IMR-90 (cell line): ENCODE results near the gene APOA4. TPM values are rescaled to one million over a fixed set of nuclear protein-coding genes. Genes with fewer than 3 reads are reported as not detected.

Source experiments
- ATAC-seq: fragments of 200-7000 bp; cut with Tn5 transposase; 2 replicates; pipeline ENCODE4 v1.9.1; 2020; ENCODE audit warnings: low read depth, mild to moderate bottlenecking, moderate library complexity
- BruUV-seq: library from RNA; stranded (reverse); fragments of 400-500 nt; replicated peaks from 2 replicates; lab custom pipeline; 2021; lab: Mats Ljungman, UMichigan
- CTCF ChIA-PET: fragments of 300-600 bp; formaldehyde crosslinking; extraction: SDS; loops from one replicate; lab custom pipeline; 2021; ENCODE audit warnings: antibody characterized with exemption; lab: Yijun Ruan, JAX
- POLR2A ChIA-PET: fragments of 300-600 bp; sonication (Branson Sonifier 250); formaldehyde crosslinking; loops from one replicate; lab custom pipeline; 2022; ENCODE audit warnings: antibody characterized with exemption; ENCODE audit not compliant: unreplicated experiment; lab: Charles Lee
- DNase-seq: peaks from one replicate; pipeline ENCODE4 v3.0.0; 2013
- H2AFZ ChIP-seq: replicated peaks from 2 replicates; pipeline ENCODE3; 2013; ENCODE audit warnings: low read length, mild to moderate bottlenecking; ENCODE audit not compliant: poor library complexity
- H2AK5ac ChIP-seq: 2 replicates; pipeline ENCODE4 v1.6.1; 2013; ENCODE audit warnings: low read depth, low read length, inconsistent platforms
- H2AK9ac ChIP-seq: replicated peaks from 2 replicates; pipeline ENCODE3; 2013; ENCODE audit warnings: mild to moderate bottlenecking, low read depth, low read length, moderate library complexity; ENCODE audit not compliant: poor library complexity
- H2BK120ac ChIP-seq: 2 replicates; pipeline ENCODE4 v1.6.1; 2013; ENCODE audit warnings: low read depth, low read length, inconsistent platforms
- H2BK15ac ChIP-seq: 3 replicates; pipeline ENCODE4 v1.6.1; 2013; ENCODE audit warnings: low read depth, low read length, inconsistent platforms
- H2BK20ac ChIP-seq: 2 replicates; pipeline ENCODE4 v1.6.1; 2013; ENCODE audit warnings: low read depth, mild to moderate bottlenecking, inconsistent platforms, low read length, moderate library complexity
- H2BK5ac ChIP-seq: 2 replicates; pipeline ENCODE4 v1.6.1; 2013; ENCODE audit warnings: mild to moderate bottlenecking, low read depth, low read length, inconsistent platforms; ENCODE audit not compliant: poor library complexity, severe bottlenecking
- H3K14ac ChIP-seq: replicated peaks from 2 replicates; pipeline ENCODE4 v1.6.1; 2013; ENCODE audit warnings: low read depth, low read length, inconsistent platforms
- H3K18ac ChIP-seq: 2 replicates; pipeline ENCODE4 v1.6.1; 2013; ENCODE audit warnings: low read depth, low read length, control low read depth
- H3K23ac ChIP-seq: 2 replicates; pipeline ENCODE4 v1.6.1; 2013; ENCODE audit warnings: low read depth, low read length, inconsistent platforms
- H3K27ac ChIP-seq: 2 replicates; pipeline ENCODE4 v1.5.1; 2013; ENCODE audit warnings: mild to moderate bottlenecking, control low read depth, low read length; ENCODE audit not compliant: insufficient read depth
- H3K27me3 ChIP-seq: 2 replicates; pipeline ENCODE4 v1.6.1; 2013; ENCODE audit warnings: low read length; ENCODE audit not compliant: control insufficient read depth, insufficient read depth
- H3K36me3 ChIP-seq: 2 replicates; pipeline ENCODE4 v1.6.1; 2013; ENCODE audit warnings: low read length, mixed read lengths; ENCODE audit not compliant: control insufficient read depth, insufficient read depth
- H3K4ac ChIP-seq: 2 replicates; pipeline ENCODE4 v1.6.1; 2013; ENCODE audit warnings: low read depth, low read length, inconsistent platforms
- H3K4me1 ChIP-seq: 2 replicates; pipeline ENCODE4 v1.6.1; 2013; ENCODE audit warnings: low read length, mixed read lengths; ENCODE audit not compliant: control insufficient read depth, insufficient read depth
- H3K4me2 ChIP-seq: 2 replicates; pipeline ENCODE4 v1.6.1; 2013; ENCODE audit warnings: low read depth, mild to moderate bottlenecking, control low read depth, low read length, moderate library complexity
- H3K4me3 ChIP-seq: 2 replicates; pipeline ENCODE4 v1.5.1; 2013; ENCODE audit warnings: low read depth, mild to moderate bottlenecking, control low read depth, low read length, moderate library complexity; ENCODE audit not compliant: insufficient read depth
- H3K56ac ChIP-seq: 2 replicates; pipeline ENCODE4 v1.6.1; 2013; ENCODE audit warnings: low read length, inconsistent platforms; ENCODE audit not compliant: insufficient read depth; ENCODE audit errors: extremely low read depth
- H3K79me1 ChIP-seq, 2 experiments: 2 replicates each; pipeline ENCODE4 v1.6.1; 2013; ENCODE audit warnings: low read length in 2 of 2, inconsistent platforms in 1 of 2, low read depth in 1 of 2
- H3K9ac ChIP-seq: 2 replicates; pipeline ENCODE4 v1.6.1; 2013; ENCODE audit warnings: low read depth, low read length, control low read depth
- H3K9me1 ChIP-seq: 2 replicates; pipeline ENCODE4 v1.6.1; 2013; ENCODE audit warnings: low read length, inconsistent platforms; ENCODE audit not compliant: insufficient read depth
- H3K9me3 ChIP-seq: 2 replicates; pipeline ENCODE4 v1.6.1; 2013; ENCODE audit warnings: low read length; ENCODE audit not compliant: control insufficient read depth, insufficient read depth
- H4K20me1 ChIP-seq: 2 replicates; pipeline ENCODE4 v1.6.1; 2013; ENCODE audit warnings: low read length, inconsistent platforms; ENCODE audit not compliant: insufficient read depth
- H4K5ac ChIP-seq: 2 replicates; pipeline ENCODE4 v1.6.1; 2013; ENCODE audit warnings: mild to moderate bottlenecking, low read depth, low read length, control low read depth
- H4K8ac ChIP-seq, 2 experiments: 2 replicates each; pipeline ENCODE4 v1.6.1; 2013; ENCODE audit warnings: low read depth in 2 of 2, low read length in 2 of 2, control low read depth in 1 of 2, inconsistent platforms in 1 of 2
- H4K91ac ChIP-seq: 2 replicates; pipeline ENCODE4 v1.6.1; 2013; ENCODE audit warnings: low read depth, low read length, inconsistent platforms; ENCODE audit not compliant: insufficient read depth
- BHLHE40 ChIP-seq: fragments of 150-350 bp; IDR thresholded peaks from 2 replicates; pipeline ENCODE4 v1.6.1; 2016; ENCODE audit warnings: mild to moderate bottlenecking, low read depth, low read length
- CEBPB ChIP-seq: IDR thresholded peaks from 2 replicates; pipeline ENCODE4 v1.6.1; 2012; ENCODE audit warnings: low read depth, low read length, improper control_type of control experiment
- CHD1 ChIP-seq: IDR thresholded peaks from 2 replicates; pipeline ENCODE4 v1.6.1; 2012; ENCODE audit warnings: low read depth, low read length, improper control_type of control experiment
- FOS ChIP-seq: fragments of 150-350 bp; IDR thresholded peaks from 2 replicates; pipeline ENCODE4 v1.6.1; 2016; ENCODE audit warnings: low read depth, low read length
- MXI1 ChIP-seq: IDR thresholded peaks from 2 replicates; pipeline ENCODE4 v1.6.1; 2012; ENCODE audit warnings: low read depth, mild to moderate bottlenecking, low read length, moderate library complexity, borderline replicate concordance
- NFE2L2 ChIP-seq: fragments of 150-350 bp; IDR thresholded peaks from 2 replicates; pipeline ENCODE4 v1.6.1; 2016; ENCODE audit warnings: low read depth, mild to moderate bottlenecking, low read length
- POLR2A ChIP-seq: IDR thresholded peaks from 2 replicates; pipeline ENCODE4 v1.6.1; 2012; ENCODE audit warnings: mild to moderate bottlenecking, low read depth, low read length
- RAD21 ChIP-seq: IDR thresholded peaks from 2 replicates; pipeline ENCODE4 v1.6.1; 2012; ENCODE audit warnings: low read length, improper control_type of control experiment
- RFX5 ChIP-seq: IDR thresholded peaks from 2 replicates; pipeline ENCODE4 v1.8.0; 2012; ENCODE audit warnings: low read depth, mild to moderate bottlenecking, low read length, moderate library complexity
- WGBS, 2 experiments: methylation state at CpG; one replicate each; pipeline versions ENCODE4 v1.1.5 to v1.1.7; 2013; ENCODE audit warnings: missing lambda C conversion rate in 2 of 2; ENCODE audit not compliant: insufficient read length in 1 of 2; ENCODE audit errors: extremely low coverage in 2 of 2; 5-methylcytosine and 5-hydroxymethylcytosine counted together
- dilution Hi-C: fragments of 300-500 bp; cut with HindIII; formaldehyde crosslinking; loops from one replicate; pipeline ENCODE4 v1.14.3; 2018; ENCODE audit warnings: low sequenced_read_pairs; ENCODE audit not compliant: unreplicated experiment
- in situ Hi-C: fragments of 300-500 bp; cut with MboI; formaldehyde crosslinking; loops from 3 replicates; pipeline ENCODE4 v1.14.3; 2019; ENCODE audit warnings: low sequenced_read_pairs, inconsistent platforms, mixed read lengths
- intact Hi-C: fragments of 100-400 bp; cut with micrococcal nuclease; formaldehyde crosslinking; loops from 2 replicates; pipeline ENCODE4 v1.10.0; 2022
- polyA plus RNA-seq, 3 experiments: library from polyadenylated mRNA; depleted of rRNA; stranded (reverse); fragments of >200 nt; gene quantifications; 2 replicates each; pipeline ENCODE4 v1.2.3, GENCODE V29; 2012; ENCODE audit warnings: low replicate concordance in 1 of 3
- total RNA-seq: library from RNA; depleted of rRNA; stranded (reverse); fragments of >200 nt; gene quantifications from 2 replicates; pipeline ENCODE4 v1.2.3, GENCODE V29; 2012
- TF ChIP-seq, protein P1 (sequence below): conservative IDR thresholded peaks from 2 replicates; pipeline ENCODE4 v1.5.1; 2012; ENCODE audit warnings: mild to moderate bottlenecking, low read depth, low read length, improper control_type of control experiment
- TF ChIP-seq, protein P2 (sequence below): fragments of 150-350 bp; IDR thresholded peaks from 2 replicates; pipeline ENCODE4 v1.6.1; 2016; ENCODE audit warnings: low read depth, mild to moderate bottlenecking, low read length, moderate library complexity, borderline replicate concordance

The APOA4 gene
- total and polyA plus RNA-seq, 2 of the 4 experiments (the other 2 are of a cell fraction), result not detected

DNA sequence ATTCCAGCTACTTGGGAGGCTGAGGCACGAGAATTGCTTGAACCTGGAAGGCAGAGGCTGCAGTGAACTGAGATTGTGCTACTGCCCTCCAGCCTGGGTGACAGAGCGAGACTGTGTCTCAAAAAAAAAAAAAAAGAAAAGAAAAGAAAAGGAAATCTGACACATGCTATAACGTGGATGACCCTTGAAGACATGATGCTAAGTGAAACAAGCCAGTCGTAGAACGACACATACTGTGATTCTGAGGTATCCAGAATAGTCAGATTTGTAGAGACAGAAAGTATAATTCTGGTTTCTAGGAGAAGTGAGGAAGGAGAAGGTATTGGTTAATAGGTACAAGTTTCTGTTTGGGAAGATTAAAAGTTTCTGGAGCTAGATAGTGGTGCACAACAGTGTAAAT lies 24.7 kb downstream of the APOA4 start:
- Histone ChIP-seq H4K5ac (no peak overlapping the region), H3K23ac (no peak overlapping the region), H3K4me1 (no peaks in the 10 kb centered on the region), H3K4me3 (no peak overlapping the region), H2AK5ac (no peak overlapping the region), H3K9ac (no peak overlapping the region), H3K14ac (no peak overlapping the region), H3K36me3 (no peaks in the 10 kb centered on the region), H3K9me3 (no peaks in the 10 kb centered on the region), H3K56ac (no peak overlapping the region), H2BK120ac (no peak overlapping the region), H2BK15ac (no peak overlapping the region), H4K91ac (no peak overlapping the region), H2AFZ (no peak overlapping the region), H3K4ac (no peak overlapping the region), H3K27me3 (peaks cover 6% of the 10 kb centered on the region), H3K18ac (no peak overlapping the region), H3K4me2 (no peak overlapping the region), H4K20me1 (no peaks in the 10 kb centered on the region), H3K27ac (no peak overlapping the region), H2AK9ac (no peak overlapping the region), H2BK20ac (no peak overlapping the region), H3K79me1 (no peaks in the 10 kb centered on the region), H4K8ac (no peak overlapping the region), H2BK5ac (no peak overlapping the region), H3K9me1 (no peaks in the 10 kb centered on the region; the same call in 1 of the 2 replicates)
- no TSS peak for BruUV-seq
- no peak for DNase-seq
- POLR2A ChIA-PET, result no interaction called here
- ATAC-seq, result no peak
- intact Hi-C loops, result no loop called here
- in situ Hi-C loops, result no loop called here
- 59% methylated on average over 4 of the region's 5 CpGs; no CpG with 5 or more reads in 1 of the 2 experiments for WGBS, 2 experiments
- dilution Hi-C loops, result no loop called here
- TF ChIP-seq FOS, result no peak
- TF ChIP-seq, protein P1, sequence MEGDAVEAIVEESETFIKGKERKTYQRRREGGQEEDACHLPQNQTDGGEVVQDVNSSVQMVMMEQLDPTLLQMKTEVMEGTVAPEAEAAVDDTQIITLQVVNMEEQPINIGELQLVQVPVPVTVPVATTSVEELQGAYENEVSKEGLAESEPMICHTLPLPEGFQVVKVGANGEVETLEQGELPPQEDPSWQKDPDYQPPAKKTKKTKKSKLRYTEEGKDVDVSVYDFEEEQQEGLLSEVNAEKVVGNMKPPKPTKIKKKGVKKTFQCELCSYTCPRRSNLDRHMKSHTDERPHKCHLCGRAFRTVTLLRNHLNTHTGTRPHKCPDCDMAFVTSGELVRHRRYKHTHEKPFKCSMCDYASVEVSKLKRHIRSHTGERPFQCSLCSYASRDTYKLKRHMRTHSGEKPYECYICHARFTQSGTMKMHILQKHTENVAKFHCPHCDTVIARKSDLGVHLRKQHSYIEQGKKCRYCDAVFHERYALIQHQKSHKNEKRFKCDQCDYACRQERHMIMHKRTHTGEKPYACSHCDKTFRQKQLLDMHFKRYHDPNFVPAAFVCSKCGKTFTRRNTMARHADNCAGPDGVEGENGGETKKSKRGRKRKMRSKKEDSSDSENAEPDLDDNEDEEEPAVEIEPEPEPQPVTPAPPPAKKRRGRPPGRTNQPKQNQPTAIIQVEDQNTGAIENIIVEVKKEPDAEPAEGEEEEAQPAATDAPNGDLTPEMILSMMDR, result no peak
- no peak for TF ChIP-seq NFE2L2
- TF ChIP-seq RFX5, result no peak
- TF ChIP-seq RAD21, result no peak
- TF ChIP-seq, protein P2, sequence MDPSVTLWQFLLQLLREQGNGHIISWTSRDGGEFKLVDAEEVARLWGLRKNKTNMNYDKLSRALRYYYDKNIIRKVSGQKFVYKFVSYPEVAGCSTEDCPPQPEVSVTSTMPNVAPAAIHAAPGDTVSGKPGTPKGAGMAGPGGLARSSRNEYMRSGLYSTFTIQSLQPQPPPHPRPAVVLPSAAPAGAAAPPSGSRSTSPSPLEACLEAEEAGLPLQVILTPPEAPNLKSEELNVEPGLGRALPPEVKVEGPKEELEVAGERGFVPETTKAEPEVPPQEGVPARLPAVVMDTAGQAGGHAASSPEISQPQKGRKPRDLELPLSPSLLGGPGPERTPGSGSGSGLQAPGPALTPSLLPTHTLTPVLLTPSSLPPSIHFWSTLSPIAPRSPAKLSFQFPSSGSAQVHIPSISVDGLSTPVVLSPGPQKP, result no peak
- no peak for TF ChIP-seq CHD1
- no peak for TF ChIP-seq MXI1
- TF ChIP-seq CEBPB, result no peak
- TF ChIP-seq BHLHE40, result no peak
- no peak for TF ChIP-seq POLR2A
- CTCF ChIA-PET, result interaction anchor here (0.7 to 1.0 kb wide), 3 partner anchors 9 to 37 kb away, joined by 3 to 6 read pairs (median 3); no protein-coding TSS in a partner anchor
